Urinary bladder (tissue), 4 donors: Measurements from ENCODE around the gene NEK2. TPM values are rescaled to one million over a fixed set of nuclear protein-coding genes. Genes with fewer than 3 reads are reported as not detected.
"Not testable (repeated sequence)": the region's sequence is repeated elsewhere in the genome, so short reads cannot be mapped to it uniquely, and the experiment has no call there.

Experiments used
- DNase-seq: peaks from one replicate; pipeline ENCODE4 v3.0.0-alpha.2; 2015; ENCODE audit errors: extremely low spot score
- H3K27ac ChIP-seq: one replicate; pipeline ENCODE4 v1.5.1; 2013; ENCODE audit warnings: low read depth, mild to moderate bottlenecking, moderate library complexity
- H3K36me3 ChIP-seq: one replicate; pipeline ENCODE4 v1.6.1; 2013; ENCODE audit warnings: mild to moderate bottlenecking, moderate library complexity; ENCODE audit not compliant: insufficient read depth
- H3K4me1 ChIP-seq: one replicate; pipeline ENCODE4 v1.6.1; 2013; ENCODE audit warnings: mild to moderate bottlenecking, moderate library complexity; ENCODE audit not compliant: insufficient read depth
- H3K4me3 ChIP-seq: one replicate; pipeline ENCODE4 v1.5.1; 2013; ENCODE audit warnings: low read depth, low read length
- WGBS: extraction: QIAGEN DNeasy Blood & Tissue Kit; methylation state at CpG from one replicate; pipeline ENCODE4 v1.1.7; 2013; 5-methylcytosine and 5-hydroxymethylcytosine counted together
- polyA plus RNA-seq: library from polyadenylated mRNA; stranded (reverse); fragments of 200-250 nt; gene quantifications from one replicate; pipeline ENCODE4 v1.2.3, GENCODE V29; 2013
- total RNA-seq: library from RNA; depleted of rRNA; stranded (reverse); fragments of >200 nt; gene quantifications from one replicate; pipeline ENCODE4 v1.2.3, GENCODE V29; 2014
- donor health status: healthy with polysubstance abuse.
- donor health status: healthy.

Gene NEK2
- 13.1 TPM for total RNA-seq
- polyA plus RNA-seq = 0.18 TPM

DNA sequence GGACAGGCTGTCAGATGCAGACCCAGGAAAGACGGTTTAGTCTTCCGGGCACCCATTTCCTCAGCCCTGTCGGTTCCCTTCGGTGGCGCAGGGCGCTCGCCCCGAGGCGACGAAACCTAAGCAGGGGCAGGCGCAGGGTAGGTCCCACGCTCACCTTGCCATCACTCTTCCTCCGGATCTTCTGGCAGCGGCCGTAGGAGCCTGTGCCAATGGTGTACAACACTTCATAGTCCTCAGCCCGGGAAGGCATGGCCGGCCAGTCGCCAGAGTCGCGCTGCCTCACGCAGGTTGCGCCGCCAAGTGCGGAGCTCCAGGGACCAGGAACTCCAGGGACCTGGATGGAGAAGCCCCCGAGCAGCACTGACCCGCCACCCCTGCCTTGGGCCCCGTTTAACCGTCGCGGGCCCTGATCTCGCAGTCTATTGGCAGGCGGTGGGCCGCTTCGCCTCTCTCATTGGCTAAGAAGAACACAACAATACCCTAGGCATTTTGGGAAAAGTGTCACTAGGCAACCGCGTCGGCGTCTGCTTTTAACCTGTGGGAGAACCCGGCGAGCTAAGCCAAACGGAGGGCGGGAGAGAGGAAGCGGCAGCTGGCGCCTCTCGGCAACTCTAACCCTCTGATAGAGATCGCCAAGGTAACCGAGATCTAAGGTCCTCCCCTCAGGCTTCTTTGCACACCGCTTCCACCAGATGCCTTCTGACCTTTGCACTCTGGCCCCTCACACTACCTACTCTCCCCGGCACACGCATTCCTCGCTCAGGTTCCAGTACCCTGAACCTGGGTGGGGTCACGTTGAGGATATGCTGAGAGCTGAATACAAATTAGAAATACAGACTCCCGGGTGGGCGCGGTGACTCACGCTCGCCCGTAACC is at the start of gene NEK2:
Gene NEK2, minus strand, starts transcription at position 392 of the 876 bp plus-strand sequence. Its CDS starts 142 bp downstream, at position 250.
- Histone ChIP-seq H3K36me3 (no peaks in the 10 kb centered on the region), H3K27ac (no peak within 1 kb of the TSS), H3K4me1 (no peaks in the 10 kb centered on the region), H3K4me3 (peak within 1 kb of the TSS; percentile 42)
- under 1% methylated on average over 58 of the region's 58 CpGs for WGBS
- peak; percentile 90 for DNase-seq

DNA sequence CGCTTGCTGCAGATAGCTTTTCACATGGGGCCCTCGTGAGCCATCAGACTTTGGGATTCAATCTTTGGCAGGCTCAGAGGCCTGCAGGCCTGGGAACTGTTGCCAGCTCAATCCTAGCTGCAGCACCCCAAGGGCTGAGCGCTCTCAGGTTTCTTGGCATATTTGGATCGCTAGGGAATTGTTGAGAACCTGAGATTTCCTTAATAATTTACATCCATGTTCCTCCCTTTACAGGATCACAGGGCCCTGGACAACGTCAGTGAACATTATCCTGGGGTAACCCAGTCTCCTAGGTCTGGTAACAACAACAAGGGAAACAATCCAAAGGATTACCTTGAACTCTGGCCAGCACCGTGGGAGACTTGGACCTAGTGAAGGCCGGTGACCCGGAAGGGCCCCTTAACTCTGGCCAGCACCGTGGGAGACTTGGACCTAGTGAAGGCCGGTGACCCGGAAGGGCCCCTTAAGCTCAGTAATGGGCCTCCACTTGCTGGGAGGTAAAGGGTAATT is 49.3 kb upstream of the NEK2 start:
- no peaks in the 10 kb centered on the region for H3K4me1 ChIP-seq
- H3K4me3 ChIP-seq = no peak overlapping the region
- H3K36me3 ChIP-seq = no peaks in the 10 kb centered on the region
- 55% methylated on average over 11 of the region's 11 CpGs for WGBS
- DNase-seq = no peak
- no peak overlapping the region for H3K27ac ChIP-seq

DNA sequence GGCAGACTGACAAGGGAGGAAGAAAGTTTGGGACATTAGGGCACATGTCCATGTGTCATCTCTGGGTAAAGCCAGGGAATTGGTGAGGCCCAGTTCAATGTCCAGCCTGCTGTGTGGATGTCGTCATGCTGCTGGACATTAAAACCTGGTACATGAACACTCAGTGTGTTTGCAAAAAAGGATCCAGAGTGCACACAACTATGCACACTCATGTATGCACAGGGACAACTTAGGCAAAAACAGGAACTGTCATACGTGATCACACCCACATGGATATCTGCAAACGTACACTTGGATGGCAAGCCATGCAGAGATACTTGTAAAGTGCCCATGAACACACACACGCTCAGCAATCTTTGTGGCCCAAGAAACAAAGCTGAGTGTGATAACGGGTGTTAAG is 47.9 kb upstream of the NEK2 start:
- DNase-seq = no peak
- 87% methylated on average over 5 of the region's 5 CpGs for WGBS
- no peaks in the 10 kb centered on the region for H3K36me3 ChIP-seq
- no peak overlapping the region for H3K27ac ChIP-seq
- H3K4me3 ChIP-seq = no peak overlapping the region
- no peaks in the 10 kb centered on the region for H3K4me1 ChIP-seq

DNA sequence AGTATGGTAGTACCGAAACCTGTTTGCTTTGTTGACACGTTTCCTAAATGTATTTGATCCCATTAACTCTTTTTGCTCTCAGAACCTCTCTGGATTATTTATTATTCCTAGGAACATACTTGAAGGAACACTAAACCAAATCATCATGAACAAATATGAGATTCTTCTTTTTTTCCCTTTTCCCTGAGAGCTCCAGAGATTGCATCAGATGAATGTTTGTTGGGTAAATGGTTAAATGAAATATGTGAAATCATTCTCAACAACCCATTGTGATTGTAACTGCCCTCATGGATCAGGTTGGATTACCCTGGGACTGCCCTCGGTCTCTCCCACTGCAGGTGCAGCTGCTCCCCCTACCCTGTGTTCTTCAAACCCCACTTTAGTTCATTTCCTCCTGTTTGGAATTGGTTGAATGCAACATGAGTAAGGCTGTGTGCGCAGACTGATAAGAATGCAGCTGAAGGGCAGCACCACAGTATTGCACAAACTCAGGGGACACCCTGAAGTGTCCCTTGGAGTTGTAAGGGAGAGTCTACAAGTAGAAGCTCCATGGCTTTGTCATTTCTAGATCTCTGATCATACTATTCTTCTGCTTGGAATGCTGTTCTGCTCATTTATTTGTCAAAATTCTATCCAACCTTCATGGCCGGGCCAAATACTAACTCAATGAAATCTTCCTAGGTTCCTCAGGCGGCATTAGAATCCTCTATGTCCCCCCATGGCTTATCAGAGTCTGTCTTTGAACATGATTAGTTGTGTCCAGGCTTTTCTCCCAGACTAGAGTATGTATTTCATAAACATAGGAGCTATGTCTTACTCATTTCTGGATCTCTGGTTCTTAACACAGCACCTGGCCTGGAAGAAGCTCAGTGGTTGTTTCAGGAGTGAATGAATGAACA is 47.1 kb upstream of the NEK2 start:
- Histone ChIP-seq H3K36me3 (no peaks in the 10 kb centered on the region), H3K4me1 (no peaks in the 10 kb centered on the region), H3K4me3 (no peak overlapping the region), H3K27ac (no peak overlapping the region)
- 87% methylated on average over 6 of the region's 6 CpGs for WGBS
- DNase-seq = no peak

DNA sequence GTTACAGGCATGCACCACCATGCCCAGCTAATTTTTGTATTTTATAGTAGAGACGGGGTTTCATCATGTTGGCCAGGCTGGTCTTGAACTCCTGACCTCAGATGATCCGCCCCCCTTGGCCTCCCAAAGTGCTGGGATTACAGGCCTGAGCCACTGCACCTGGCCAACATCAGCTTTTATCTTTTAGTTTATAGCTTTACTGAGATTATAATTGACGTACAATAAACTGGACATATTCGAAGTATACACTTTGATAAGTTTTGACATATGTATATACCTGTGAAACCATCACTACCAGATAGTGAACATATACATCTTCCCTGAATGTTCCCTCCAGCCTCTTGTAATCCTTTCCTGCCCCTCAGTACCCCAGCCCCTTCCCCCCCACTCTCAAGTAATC is 41.1 kb upstream of the NEK2 start:
- H3K4me3 ChIP-seq, DNase-seq, H3K36me3 ChIP-seq, H3K27ac ChIP-seq, H3K4me1 ChIP-seq: not testable (repeated sequence)
- 62% methylated on average over 4 of the region's 4 CpGs for WGBS

DNA sequence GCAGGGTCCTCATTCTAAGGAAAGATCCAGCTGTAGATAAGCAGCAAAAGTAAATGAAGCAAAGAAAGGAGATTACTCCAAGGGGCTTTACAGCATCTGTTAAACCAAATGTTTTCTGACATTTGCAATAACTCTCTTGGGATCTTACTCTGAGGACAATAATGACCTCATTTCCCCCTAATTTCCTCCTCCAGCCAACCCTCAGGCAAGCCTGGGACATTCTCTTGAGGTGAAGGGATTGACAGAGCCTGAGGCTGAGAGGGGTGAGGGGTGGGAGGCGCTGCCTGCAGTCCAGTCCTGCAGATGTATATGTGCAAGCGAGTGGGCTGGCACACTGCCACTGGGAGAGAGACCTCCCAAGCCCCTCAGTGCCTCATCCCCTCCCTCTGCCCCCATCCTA is 40.5 kb upstream of the NEK2 start:
- no peak overlapping the region for H3K27ac ChIP-seq
- 64% methylated on average over 2 of the region's 2 CpGs for WGBS
- H3K36me3 ChIP-seq = no peaks in the 10 kb centered on the region
- no peak overlapping the region for H3K4me3 ChIP-seq
- DNase-seq = no peak
- H3K4me1 ChIP-seq = no peaks in the 10 kb centered on the region

DNA sequence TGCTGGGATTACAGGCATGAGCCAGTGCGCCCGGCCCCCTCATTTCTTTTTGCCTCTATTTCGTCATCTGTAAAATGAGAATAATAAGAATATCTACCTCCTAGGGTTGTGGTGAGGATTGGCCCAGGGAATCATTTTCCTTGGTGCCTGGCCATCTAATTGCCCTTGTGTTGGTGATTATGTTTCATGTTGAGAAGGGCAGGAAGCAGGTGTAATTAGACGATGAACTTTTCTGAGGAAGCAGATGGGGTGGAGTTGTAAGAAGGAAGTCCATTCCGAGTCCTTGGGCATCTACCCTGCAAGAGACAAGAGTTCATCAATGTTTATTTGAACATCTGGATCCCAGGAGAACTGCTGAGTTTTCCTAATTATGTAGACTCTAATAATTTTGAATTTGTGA is 38.7 kb upstream of the NEK2 start:
- Histone ChIP-seq H3K36me3 (no peaks in the 10 kb centered on the region), H3K27ac (no peak overlapping the region), H3K4me3 (no peak overlapping the region), H3K4me1 (no peaks in the 10 kb centered on the region)
- 87% methylated on average over 5 of the region's 5 CpGs for WGBS
- DNase-seq = no peak

DNA sequence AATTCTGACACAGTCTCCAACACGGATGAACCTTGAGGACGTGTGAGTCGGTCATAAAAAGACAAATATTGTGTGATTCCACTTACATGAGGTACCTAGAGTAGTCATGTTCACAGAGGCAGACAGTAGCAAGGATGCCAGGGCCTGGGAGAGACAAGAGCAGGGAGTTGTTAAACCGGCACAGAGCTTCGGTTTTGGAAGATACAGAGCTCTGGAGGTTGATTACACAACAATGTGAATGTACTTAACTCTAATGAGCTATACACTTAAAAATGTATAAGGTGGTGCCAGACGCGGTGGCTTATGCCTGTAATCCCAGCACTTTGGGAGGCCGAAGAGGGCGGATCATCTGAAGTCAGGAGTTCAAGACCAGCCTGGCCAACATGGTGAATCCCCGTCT is 37.8 kb upstream of the NEK2 start:
- Histone ChIP-seq H3K4me3 (no peak overlapping the region), H3K4me1 (no peaks in the 10 kb centered on the region), H3K36me3 (no peaks in the 10 kb centered on the region), H3K27ac (no peak overlapping the region)
- DNase-seq = no peak
- 73% methylated on average over 10 of the region's 10 CpGs for WGBS

DNA sequence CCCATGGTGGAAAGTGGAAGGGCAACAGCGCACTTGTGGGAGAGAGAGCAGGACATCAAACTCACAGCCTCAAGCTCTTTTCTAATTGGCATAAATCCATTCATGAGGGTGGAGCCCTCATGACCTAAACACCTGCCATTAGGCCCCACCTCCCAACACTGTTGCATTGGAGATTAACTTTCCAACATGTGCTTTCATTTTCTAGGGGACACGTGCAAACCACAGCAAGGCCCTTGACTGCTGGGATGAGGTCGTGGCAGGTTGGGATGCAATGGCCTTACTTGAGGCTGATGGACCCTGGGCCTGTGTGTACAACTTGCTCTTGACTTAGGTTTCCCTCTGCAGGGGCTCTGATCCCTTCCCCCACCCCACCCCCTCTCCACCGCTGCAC is 35.9 kb upstream of the NEK2 start:
- Histone ChIP-seq H3K27ac (no peak overlapping the region), H3K4me3 (no peak overlapping the region), H3K36me3 (no peaks in the 10 kb centered on the region), H3K4me1 (no peaks in the 10 kb centered on the region)
- DNase-seq = no peak
- WGBS = 92% methylated on average over 4 of the region's 4 CpGs

DNA sequence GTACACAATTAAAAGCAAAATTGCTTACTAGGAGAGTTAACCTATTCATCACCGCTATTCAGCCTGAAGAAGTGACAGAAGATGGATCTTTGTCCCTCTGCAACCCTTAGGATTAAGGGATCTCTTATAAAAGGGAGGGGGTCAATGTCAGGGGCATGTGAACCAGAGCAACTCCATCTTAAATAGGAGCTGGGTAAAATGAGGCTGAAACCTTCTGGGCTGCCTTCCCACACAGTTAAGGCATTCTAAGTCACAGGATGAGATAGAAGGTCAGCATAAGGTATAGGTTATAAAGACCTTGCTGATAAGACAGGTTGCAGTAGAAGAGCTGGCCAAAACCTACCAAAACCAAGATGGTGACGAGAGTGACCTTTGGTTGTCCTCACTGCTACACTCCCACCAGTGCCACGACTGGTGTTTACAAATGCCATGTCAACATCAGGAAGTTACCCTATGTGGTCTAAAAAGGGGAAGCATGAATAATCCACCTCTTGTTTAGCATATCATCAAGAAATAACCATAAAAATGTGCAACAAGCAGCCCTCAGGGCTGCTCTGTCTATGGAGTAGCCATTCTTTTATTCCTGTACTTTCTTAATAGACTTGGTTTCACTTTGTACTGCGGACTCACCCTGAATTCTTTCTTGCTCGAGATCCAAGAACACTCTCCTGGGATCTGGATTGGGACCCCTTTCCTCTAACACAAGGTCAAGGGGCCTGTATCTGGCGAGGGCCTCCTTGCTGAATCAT is 35.3 kb upstream of the NEK2 start:
- no peaks in the 10 kb centered on the region for H3K36me3 ChIP-seq
- DNase-seq = no peak
- WGBS = 89% methylated on average over 6 of the region's 6 CpGs
- H3K4me3 ChIP-seq = no peak overlapping the region
- no peaks in the 10 kb centered on the region for H3K4me1 ChIP-seq
- no peak overlapping the region for H3K27ac ChIP-seq

DNA sequence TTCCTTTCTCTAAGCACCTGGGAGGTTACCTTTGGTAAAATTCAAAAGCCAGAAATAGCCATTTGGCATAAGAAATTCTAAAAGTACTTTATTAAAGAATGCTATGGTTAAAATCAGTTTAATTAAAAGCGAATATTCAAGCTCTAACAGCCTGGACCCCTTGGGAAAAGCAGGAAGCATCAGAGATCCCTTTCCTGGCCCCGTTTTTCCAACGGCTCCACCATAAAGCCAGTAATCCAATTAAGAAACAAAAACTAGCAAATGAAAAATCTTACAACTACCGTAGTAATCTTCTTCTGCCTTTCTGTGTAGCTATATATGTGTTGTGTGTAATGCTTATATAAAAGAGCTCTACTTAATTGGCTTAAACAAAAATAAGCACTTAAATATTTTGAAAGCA is 33.5 kb upstream of the NEK2 start:
- H3K36me3 ChIP-seq = no peaks in the 10 kb centered on the region
- WGBS = 83% methylated on average over 4 of the region's 4 CpGs
- DNase-seq = no peak
- H3K4me3 ChIP-seq = no peak overlapping the region
- no peaks in the 10 kb centered on the region for H3K4me1 ChIP-seq
- no peak overlapping the region for H3K27ac ChIP-seq

DNA sequence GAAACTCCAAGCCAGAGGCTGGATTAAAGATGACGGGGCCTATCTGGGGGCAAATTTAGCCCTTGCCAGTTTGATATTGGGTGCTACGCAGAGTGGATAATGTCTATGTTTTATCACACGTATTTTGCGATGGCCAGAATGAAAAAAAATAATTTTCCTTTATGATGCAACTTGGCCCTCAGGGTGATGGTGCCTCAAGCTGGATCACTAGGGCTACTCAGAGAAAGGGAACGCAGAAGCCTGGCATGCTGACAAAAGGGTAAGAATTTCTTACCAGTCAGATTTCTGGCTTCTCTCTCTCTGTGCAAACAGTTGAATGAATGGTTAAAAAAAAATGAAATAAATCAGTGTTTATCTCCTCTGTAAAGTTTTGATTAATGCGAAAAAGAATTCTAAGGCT is 32.6 kb upstream of the NEK2 start:
- Histone ChIP-seq H3K36me3 (no peaks in the 10 kb centered on the region), H3K4me3 (no peak overlapping the region), H3K27ac (no peak overlapping the region), H3K4me1 (no peaks in the 10 kb centered on the region)
- no peak for DNase-seq
- WGBS = 88% methylated on average over 6 of the region's 6 CpGs

DNA sequence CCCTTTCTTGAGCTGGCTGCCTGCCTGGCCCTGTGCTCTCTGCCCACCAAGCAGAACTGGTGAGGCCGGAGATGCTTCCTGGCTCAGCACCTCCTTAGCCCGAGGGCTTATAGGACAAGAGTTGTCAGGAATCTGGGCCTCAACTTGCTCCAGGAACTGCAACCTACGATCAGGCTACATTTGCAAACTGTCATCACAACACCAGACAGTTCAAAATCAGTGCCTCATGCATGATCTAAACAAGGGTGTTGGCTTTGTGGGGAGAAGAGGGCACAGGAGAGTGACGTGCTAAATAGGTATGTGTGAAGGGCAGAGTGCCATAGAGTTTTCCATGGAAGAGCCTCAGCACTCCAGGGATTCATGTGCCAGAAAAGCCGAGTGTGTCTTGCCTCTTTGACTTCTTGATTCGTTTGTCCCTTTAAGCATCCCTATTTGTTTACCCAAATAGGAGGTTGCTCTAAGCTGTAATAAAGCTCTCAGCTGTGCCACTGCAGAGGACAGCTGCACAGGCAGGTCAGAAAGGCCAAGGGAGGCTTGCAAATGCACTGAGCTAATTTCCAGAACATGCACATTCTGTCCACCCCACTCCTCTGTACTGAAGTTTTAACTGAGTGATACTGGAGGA is 30.2 kb upstream of the NEK2 start:
- WGBS = 25% methylated on average over 6 of the region's 6 CpGs
- no peak overlapping the region for H3K27ac ChIP-seq
- no peaks in the 10 kb centered on the region for H3K36me3 ChIP-seq
- H3K4me1 ChIP-seq = no peaks in the 10 kb centered on the region
- DNase-seq = no peak
- no peak overlapping the region for H3K4me3 ChIP-seq
